ENCODE results near the gene CAMTA1.

DNA sequence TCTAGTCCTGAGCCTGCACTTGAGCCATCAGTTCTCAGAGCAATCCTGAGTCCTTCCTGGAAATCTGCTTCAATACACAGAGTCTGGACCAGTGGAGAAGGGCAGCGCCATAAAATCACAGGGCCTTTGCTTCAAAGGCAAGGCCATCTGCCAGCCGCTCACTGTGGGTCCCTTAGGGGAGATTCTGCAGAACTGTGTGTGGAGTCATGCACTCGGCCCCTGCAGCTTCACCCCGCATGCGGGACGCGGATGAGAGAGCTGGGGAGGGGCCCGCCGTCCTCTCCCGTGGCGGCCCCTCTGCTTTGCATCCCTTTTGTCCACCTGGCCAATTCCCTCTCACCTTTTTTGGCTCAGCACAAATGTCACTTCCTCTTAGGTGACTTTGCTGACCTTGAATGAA lies 674.7 kb downstream of the CAMTA1 start:
- no peak for TF ChIP-seq TARDBP (IDR thresholded peaks at IDR 0.05)
- no peak for TF ChIP-seq BHLHE40 (IDR thresholded peaks at IDR 0.05; ENCODE audit: borderline replicate concordance)
- no peak for TF ChIP-seq SP1 (IDR thresholded peaks at IDR 0.05)
- TF ChIP-seq FOXA1 (IDR thresholded peaks at IDR 0.05) = no peak
- no peak for TF ChIP-seq FOXK2 (IDR thresholded peaks at IDR 0.05)
- TF ChIP-seq ZNF384 (IDR thresholded peaks at IDR 0.05) = no peak
- no peak for TF ChIP-seq HDGF (IDR thresholded peaks at IDR 0.05; ENCODE audit: borderline replicate concordance)
- no peak for TF ChIP-seq PKNOX1 (IDR thresholded peaks at IDR 0.05)
- TF ChIP-seq ELF4 (IDR thresholded peaks at IDR 0.05) = no peak
- TF ChIP-seq NFRKB (IDR thresholded peaks at IDR 0.05) = no peak
- no peak for TF ChIP-seq CTBP1 (IDR thresholded peaks at IDR 0.05; ENCODE audit: borderline replicate concordance)
- no peak for TF ChIP-seq FOXM1 (IDR thresholded peaks at IDR 0.05; ENCODE audit: borderline replicate concordance)
- TF ChIP-seq SUZ12 (IDR thresholded peaks at IDR 0.05) = no peak
- no peak for TF ChIP-seq ARNT (IDR thresholded peaks at IDR 0.05)
